Mucosa of descending colon (tissue), 3 donors: Measurements from ENCODE around the gene VSTM5. TPM values are rescaled to one million over a fixed set of nuclear protein-coding genes. Genes with fewer than 3 reads are reported as not detected.
"Not testable (repeated sequence)": the region's sequence is repeated elsewhere in the genome, so short reads cannot be mapped to it uniquely, and the experiment has no call there.

Experiments
- ATAC-seq: fragments of 200-7000 bp; cut with Tn5 transposase; one replicate; pipeline ENCODE4 v1.9.1; 2020; ENCODE audit warnings: mild to moderate bottlenecking, moderate library complexity
- DNase-seq, 3 donors: peaks; one replicate each; pipeline ENCODE4 v3.0.0-alpha.2; 2020
- H3K36me3 ChIP-seq: fragments of 200-600 bp; one replicate; pipeline ENCODE4 v1.8.0; 2021; ENCODE audit warnings: low read depth, mild to moderate bottlenecking
- H3K4me1 ChIP-seq: fragments of 200-600 bp; one replicate; pipeline ENCODE4 v1.8.0; 2021; ENCODE audit warnings: low read depth, mild to moderate bottlenecking
- H3K4me3 ChIP-seq: fragments of 200-600 bp; one replicate; pipeline ENCODE4 v1.8.0; 2021; ENCODE audit warnings: mild to moderate bottlenecking
- H3K9me3 ChIP-seq: fragments of 200-600 bp; one replicate; pipeline ENCODE4 v1.8.0; 2021; ENCODE audit warnings: mild to moderate bottlenecking
- intact Hi-C, 2 donors: fragments of 100-400 bp; cut with DNase I in 1 of 2; cut with micrococcal nuclease in 1 of 2; formaldehyde crosslinking; loops; one replicate each; pipeline versions ENCODE4 v1.11.0 to v1.11.1; 2022; cut with DNase I, micrococcal nuclease
- total RNA-seq, 3 donors: library from RNA; stranded (reverse); fragmentation: NEBNext Ultra II Directional in 2 of 3; extraction: Animal tissue kit (Norgen Biotek cat#: 25700) in 2 of 3; gene quantifications; one replicate each; pipeline versions ENCODE4 v1.2.1 to v1.2.4, GENCODE V29; 2021 to 2023
- TF ChIP-seq, protein P1 (sequence below): fragments of 200-600 bp; IDR thresholded peaks from one replicate; pipeline ENCODE4 v1.8.0; 2022; ENCODE audit warnings: antibody characterized with exemption, mild to moderate bottlenecking
- donor health status: DM: no; HTN: no; CAD: no; lungs with moderate emphysema.
- donor health status: DM: no; HTN: no; CAD: no.
- donor health status: DM: no; HTN: yes; CAD: no.

Gene VSTM5
- total RNA-seq, 3 donors from 2014 or later, result 1.8 to 3.4 (median 2.4) TPM

DNA sequence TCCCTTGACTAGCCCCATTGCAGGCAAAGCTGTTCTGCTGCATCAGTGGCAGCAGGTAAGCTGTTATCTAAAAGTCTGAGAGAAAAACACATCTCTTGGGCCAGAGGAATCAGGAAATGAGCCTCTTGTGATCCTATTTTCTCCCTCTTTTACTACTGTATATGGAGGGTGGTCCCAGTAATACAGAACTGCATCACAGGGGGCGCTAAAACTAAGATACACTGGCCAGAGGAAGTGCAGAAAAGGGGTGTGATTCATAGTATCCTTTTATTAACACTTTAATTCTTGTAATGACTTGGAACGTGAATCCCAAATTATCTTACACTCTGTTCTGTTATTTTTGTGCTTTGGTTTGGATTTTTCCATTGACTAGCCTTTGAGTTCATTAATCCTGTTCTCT, 75.1 kb downstream of the VSTM5 start:
- Histone ChIP-seq H3K4me1 (no peaks in the 10 kb centered on the region), H3K9me3 (no peaks in the 10 kb centered on the region), H3K36me3 (no peaks in the 10 kb centered on the region), H3K4me3 (no peak overlapping the region)
- DNase-seq, result peak in 1 of 3 donors; percentile 16
- intact Hi-C loops, result no loop called here
- TF ChIP-seq, protein P1, sequence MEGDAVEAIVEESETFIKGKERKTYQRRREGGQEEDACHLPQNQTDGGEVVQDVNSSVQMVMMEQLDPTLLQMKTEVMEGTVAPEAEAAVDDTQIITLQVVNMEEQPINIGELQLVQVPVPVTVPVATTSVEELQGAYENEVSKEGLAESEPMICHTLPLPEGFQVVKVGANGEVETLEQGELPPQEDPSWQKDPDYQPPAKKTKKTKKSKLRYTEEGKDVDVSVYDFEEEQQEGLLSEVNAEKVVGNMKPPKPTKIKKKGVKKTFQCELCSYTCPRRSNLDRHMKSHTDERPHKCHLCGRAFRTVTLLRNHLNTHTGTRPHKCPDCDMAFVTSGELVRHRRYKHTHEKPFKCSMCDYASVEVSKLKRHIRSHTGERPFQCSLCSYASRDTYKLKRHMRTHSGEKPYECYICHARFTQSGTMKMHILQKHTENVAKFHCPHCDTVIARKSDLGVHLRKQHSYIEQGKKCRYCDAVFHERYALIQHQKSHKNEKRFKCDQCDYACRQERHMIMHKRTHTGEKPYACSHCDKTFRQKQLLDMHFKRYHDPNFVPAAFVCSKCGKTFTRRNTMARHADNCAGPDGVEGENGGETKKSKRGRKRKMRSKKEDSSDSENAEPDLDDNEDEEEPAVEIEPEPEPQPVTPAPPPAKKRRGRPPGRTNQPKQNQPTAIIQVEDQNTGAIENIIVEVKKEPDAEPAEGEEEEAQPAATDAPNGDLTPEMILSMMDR, result no peak
- no peak for ATAC-seq

DNA sequence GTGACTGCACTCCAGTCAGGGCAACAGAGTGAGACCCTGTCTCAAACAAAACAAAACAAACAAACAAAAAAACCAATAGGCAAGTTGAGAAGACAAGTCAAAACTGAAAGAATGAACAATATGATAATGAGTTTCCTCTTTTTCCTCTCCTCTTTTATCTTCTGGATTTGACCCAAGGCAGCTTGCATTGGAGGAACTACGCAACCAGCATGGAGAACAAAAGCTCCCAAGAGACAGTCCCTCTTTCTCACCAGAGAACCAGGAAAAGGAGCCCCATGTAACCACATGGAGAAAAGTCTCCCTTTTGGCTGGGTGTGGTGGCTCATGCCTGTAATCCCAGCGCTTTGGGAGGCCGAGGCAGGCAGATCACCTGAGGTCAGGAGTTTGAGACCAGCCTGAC, 75.9 kb downstream of the VSTM5 start:
- DNase-seq, H3K4me3 ChIP-seq, intact Hi-C loops, H3K9me3 ChIP-seq, H3K36me3 ChIP-seq, H3K4me1 ChIP-seq, ATAC-seq: not testable (repeated sequence)

DNA sequence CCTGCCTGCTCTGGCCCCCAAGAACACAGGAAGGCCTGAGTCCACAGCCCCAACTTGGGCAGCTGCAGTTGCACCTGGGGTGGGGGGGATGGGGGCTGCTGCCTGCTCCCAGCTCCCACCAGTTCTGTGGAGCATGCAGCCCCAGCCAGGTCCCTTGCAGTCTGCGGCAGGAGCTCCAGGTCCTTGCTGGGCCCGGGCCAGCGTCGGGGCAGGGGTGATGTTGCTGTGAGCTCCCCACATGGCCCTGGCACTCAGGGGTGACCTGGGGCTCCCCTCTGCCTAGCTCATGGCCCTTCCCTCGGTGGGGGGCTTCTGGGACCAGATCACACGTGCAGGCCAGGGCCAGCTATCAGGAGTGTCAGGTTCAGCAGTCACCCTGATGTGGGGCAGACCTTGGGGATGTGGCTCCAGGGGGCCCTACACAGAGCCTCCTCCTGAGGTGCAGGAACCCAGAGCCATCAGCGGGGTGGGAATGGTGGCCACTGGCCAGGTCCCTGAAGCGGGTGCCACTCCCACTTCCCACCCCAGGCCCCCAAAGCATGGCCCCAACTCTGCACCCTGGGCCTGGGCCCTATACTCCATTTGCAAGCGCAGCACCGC, 76.7 kb downstream of the VSTM5 start:
- Histone ChIP-seq H3K4me3 (no peak overlapping the region), H3K4me1 (no peaks in the 10 kb centered on the region), H3K9me3 (no peaks in the 10 kb centered on the region), H3K36me3 (no peaks in the 10 kb centered on the region)
- intact Hi-C loops, result no loop called here
- DNase-seq (no peak), ATAC-seq (no peak)
- TF ChIP-seq, protein P1, result no peak

DNA sequence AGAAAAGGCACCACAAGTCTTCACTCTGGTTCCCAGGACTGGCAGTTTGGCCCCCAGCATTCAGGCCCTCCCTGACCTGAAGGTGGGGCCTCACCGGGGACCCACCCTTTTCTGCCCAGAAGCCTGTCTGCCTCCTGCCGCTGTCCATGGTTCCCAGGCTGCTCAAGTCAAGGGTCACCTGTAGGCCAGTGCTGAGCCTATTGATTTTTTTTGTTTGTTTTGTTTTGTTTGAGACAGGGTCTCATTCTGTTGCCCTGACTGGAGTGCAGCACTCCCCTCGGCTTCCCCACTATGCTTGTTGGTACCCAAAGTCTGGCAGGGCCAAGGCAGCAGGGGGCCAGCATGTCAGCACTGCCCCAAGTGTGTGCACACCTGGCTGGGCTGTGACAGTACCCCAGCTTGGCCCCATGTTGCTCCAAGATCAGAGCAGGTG, 77.4 kb downstream of the VSTM5 start:
- TF ChIP-seq, protein P1, result no peak
- Histone ChIP-seq H3K9me3 (no peaks in the 10 kb centered on the region), H3K4me3 (no peak overlapping the region), H3K4me1 (no peaks in the 10 kb centered on the region), H3K36me3 (no peaks in the 10 kb centered on the region)
- intact Hi-C loops, result no loop called here
- no peak for ATAC-seq
- DNase-seq, result no peak

DNA sequence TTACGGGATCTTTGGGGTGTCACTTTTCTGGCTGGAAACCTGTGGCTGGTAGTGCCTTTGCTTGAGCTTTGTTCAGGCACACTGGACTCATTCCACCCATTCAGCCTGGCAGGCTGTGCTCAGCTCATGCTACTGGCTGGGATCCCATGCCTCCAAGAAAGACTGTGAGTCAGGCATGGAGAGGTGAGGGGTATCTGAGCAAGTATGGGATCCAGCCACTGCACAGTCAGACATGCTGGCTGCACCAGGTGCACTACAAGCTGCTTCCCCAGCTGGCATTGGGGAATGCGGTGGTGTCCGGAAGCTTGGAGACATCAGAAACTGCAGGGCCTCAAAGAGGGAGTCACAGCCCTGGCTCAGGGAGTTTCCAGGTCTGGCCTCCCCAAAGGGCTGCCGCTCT, 78.3 kb downstream of the VSTM5 start:
- no peak overlapping the region for H3K4me3 ChIP-seq
- ATAC-seq, result no peak
- H3K9me3 ChIP-seq, result no peaks in the 10 kb centered on the region
- no peaks in the 10 kb centered on the region for H3K36me3 ChIP-seq
- TF ChIP-seq, protein P1, result no peak
- DNase-seq, result no peak
- no peaks in the 10 kb centered on the region for H3K4me1 ChIP-seq
- intact Hi-C loops, result no loop called here

DNA sequence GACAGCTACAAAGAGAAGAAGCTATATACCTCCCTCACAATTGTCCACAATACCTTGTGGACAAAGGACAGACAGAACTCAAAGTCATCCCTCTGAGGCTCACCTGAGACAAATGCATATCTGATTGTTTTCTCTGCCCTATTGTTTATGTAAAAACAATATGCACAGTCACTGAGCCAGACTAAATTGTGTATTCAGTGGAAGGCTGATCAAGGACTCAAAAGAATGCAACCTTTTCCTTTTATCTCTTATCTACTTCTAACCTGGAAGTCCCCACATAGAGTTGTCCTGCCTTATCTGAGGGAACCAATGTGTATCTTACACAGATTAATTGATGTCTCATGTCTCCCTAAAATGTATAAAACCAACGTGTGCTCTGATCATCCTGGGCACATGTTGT, 80.3 kb downstream of the VSTM5 start:
- ATAC-seq (no peak), DNase-seq (no peak)
- Histone ChIP-seq H3K36me3 (no peaks in the 10 kb centered on the region), H3K4me3 (no peak overlapping the region), H3K9me3 (no peaks in the 10 kb centered on the region), H3K4me1 (no peaks in the 10 kb centered on the region)
- intact Hi-C loops, result no loop called here
- TF ChIP-seq, protein P1, result no peak

Other genes with a start within 250 kb of the VSTM5 start
- gene CEP295, start 188.9 kb downstream of the VSTM5 start, total RNA-seq, result 10 to 100 TPM in 2 of 3 donors, 1 to 10 TPM in 1; 9.5 to 11.4 (median 10.2) TPM
- 10 to 100 TPM; 64.7 to 85.2 (median 84.0) TPM for gene TAF1D, start 109.1 kb downstream of the VSTM5 start, total RNA-seq
- gene C11orf54, start 108.9 kb downstream of the VSTM5 start, total RNA-seq, result 10 to 100 TPM; 42.8 to 96.0 (median 48.0) TPM
- 10 to 100 TPM; 22.3 to 33.8 (median 29.6) TPM for gene MED17, start 66.3 kb downstream of the VSTM5 start, total RNA-seq
- gene HEPHL1, start 170.7 kb upstream of the VSTM5 start, total RNA-seq, result under 1 TPM in 1 of 3 donors, not detected in 2; 0.06 TPM